HG02642 (cell line): ENCODE results near the gene ADO.

Source experiments
- ATAC-seq: cut with Tn5 transposase; IDR thresholded peaks from one replicate; pipeline ENCODE4 v1.9.1; 2021; ENCODE audit warnings: mild to moderate bottlenecking; ENCODE audit not compliant: unreplicated experiment, poor library complexity

ADO gene

GRCh38 chr10:62816331-62817120 lies 12.0 kb downstream of the ADO start, which contains the start of gene EGR2:
Gene EGR2, minus strand, starts transcription at chr10:62816366. Its CDS starts 337 bp downstream, at chr10:62816029.
- peak; percentile 79 for ATAC-seq

- peak; percentile 26 for ATAC-seq
Observed at GRCh38 chr10:62817121-62817765, 12.7 kb downstream of the ADO start.

DNA sequence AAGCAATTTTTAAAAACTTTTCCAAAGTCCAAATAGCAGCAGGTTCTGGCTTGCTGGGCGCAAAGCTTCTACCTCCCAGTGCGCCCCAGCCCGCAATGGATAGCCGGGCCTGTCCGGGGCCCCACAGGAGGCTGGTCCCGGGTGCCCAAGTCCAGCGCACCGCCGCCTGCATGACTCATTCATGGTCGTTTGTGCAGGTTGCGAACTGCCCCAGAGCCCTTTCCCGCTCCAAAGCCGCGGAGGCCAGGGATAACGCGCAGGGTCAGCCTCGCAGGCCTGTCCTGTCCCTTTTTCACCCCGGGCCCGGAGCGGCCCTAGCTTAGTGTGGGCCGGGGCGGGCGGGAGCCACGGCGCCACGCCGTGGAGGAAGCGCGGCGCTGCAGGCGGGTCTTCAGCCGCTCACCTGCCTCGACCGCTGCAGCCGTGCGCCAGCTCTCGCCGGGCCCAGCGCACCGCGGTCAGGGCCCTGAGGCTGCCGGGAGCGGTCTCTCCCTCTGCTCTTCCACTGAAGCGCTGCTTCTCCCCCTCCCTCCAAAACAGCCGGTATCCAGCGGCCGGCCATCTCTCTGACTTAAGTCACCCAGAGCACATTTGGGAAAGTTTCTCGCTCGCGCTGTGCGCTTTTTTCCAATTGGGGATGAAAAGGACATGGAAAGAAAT lies 13.4 kb downstream of the ADO start:
- ATAC-seq, result peak; percentile 39

DNA sequence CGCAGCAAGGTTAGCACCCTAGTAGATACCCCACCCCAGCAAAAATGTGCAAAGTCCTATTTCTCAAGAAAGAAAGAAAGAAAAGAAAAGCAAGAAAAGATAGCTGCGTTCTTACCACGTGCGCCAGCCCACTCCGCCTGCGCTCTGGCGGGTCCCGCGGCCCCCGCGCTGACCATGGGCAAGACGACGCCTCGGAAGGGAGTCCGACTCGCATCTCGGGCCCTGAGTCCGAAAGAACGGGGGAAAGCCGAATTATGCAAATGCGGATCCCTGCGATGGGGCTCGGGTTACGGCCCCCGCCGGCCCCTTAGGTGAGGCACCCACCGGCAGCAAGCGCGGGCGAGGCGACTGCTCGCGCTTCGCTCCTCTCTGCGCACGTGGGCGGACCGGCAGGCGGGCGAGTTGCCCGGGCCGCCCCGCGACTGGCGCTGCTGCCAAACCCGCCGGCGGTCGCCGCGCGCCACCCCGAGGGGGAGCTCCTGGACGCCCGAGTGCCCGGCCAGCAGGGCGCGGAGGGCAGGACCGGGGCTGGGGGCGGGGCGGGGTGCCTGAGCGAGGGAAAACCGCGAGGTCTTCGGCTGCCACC lies 14.0 kb downstream of the ADO start:
- no peak for ATAC-seq

GRCh38 chr10:62819141-62819920 lies 14.8 kb downstream of the ADO start:
- no peak for ATAC-seq

- no peak for ATAC-seq
Observed at GRCh38 chr10:62820586-62820985, 16.1 kb downstream of the ADO start.

GRCh38 chr10:62826273-62826672 lies 21.8 kb downstream of the ADO start:
- ATAC-seq, result no peak

GRCh38 chr10:62829622-62830021 lies 25.1 kb downstream of the ADO start:
- no peak for ATAC-seq

DNA sequence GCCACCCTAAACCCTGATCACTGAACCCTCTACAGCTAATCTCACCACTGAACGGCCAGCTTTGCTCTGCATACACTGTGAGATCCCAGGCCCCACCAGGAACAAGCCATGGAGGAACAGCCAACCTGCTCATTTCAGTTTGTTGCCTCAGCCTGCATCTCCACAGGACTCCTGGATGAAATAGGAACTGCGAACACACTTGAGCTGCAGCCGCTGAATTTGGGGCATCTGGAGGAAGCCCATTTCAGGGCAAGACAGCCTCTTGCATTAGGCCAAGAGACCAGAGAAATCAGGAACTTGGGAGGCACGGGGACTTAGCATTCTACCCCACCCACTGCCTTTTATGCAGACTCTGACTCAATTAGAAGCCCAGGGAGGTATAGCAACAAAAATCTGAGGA lies 26.2 kb downstream of the ADO start:
- ATAC-seq, result no peak

- no peak for ATAC-seq
Observed at GRCh38 chr10:62831346-62831745, 26.8 kb downstream of the ADO start.

- no peak for ATAC-seq
Observed at GRCh38 chr10:62839590-62839989, 35.1 kb downstream of the ADO start.

DNA sequence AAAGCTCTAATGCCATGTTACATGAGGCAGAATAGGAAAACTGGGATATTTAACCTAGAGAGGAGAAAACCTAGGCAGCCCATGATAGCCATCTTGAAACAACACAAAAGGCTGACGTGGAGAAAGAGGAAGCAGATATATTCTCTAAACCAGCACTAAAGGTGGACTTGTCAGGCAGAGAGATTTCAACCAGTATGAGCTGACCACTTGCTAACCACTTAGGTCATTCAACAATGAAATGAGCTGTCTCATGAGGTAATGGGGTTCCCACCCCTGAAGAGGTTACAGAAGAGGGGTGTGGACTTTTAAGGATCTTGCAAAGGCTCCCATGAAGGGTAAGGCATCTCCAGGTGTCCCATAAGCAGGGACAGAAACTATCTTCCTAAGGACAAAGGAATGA lies 38.5 kb downstream of the ADO start:
- no peak for ATAC-seq

DNA sequence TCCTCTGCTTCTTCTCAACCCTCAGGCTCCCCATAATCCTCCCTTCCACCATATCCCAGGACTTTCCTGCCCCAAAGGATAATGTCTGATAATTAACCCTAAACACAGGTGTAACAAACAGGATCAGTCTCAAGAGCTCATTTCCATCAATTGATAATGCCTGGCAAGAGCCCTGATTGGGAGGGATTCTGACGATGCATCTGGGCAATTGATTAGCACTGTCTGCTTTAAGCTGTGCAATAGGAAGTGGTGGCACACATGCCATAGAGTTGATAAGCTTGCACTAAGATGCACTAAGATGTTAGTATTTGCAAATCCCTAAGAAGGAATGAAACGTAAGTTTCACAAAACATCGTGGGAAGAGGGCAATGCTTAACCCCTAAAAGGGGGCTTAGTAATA lies 39.1 kb downstream of the ADO start:
- no peak for ATAC-seq

DNA sequence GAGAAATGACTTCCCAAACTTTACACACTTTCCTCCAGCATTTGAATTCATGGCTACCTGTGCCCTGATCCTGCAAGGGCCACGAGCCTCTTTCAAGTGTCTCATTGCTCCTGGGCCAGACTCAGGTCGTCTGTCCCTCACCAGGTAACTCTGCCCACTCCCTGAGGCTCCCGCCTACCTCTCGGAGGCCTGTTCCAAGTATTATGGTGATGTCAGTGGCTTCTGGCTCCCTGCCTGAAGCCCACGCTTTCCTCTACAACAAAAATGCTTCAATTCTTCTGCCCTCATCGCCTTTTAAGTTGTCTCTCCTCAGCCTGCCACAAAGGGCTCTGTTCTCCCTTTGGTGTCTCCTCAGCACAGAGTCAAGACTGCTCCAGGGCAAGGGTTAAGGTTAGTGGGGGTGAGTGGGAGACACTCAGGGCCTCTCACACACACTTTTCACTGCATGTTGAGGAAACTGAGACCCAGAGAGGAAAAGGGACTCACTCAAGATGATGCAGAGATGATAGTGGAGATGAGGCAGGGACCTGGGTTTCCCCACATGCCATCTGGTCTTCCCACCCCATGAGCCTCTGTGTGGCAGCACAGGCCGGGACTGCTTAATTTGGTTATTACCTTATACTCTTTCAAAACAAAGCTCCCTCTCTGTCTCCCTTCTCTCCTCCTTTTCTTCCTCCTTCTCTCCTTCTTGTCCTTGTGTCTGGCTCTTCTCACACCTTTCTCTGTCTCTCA lies 39.9 kb downstream of the ADO start:
- ATAC-seq, result no peak

DNA sequence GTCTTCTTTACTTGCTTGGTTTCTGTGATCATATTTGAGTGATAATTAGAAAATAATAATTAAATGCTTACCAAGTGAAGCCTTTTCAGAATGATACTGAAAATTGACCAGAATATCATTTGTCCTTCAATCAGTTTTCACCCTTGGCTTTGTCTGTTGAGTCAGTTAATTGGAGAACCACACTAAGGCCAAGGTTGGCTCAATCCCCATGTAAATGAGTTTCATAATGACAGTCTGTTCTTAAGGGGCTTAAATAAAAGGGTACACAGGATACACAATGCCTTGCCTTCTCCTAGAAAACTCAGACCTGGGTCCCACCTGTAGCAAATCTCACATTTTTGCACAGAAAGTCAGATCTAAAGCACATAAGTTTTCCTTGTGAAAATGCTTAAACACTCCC lies 42.9 kb downstream of the ADO start:
- ATAC-seq, result no peak

GRCh38 chr10:62850646-62851045 lies 46.1 kb downstream of the ADO start:
- ATAC-seq, result no peak

DNA sequence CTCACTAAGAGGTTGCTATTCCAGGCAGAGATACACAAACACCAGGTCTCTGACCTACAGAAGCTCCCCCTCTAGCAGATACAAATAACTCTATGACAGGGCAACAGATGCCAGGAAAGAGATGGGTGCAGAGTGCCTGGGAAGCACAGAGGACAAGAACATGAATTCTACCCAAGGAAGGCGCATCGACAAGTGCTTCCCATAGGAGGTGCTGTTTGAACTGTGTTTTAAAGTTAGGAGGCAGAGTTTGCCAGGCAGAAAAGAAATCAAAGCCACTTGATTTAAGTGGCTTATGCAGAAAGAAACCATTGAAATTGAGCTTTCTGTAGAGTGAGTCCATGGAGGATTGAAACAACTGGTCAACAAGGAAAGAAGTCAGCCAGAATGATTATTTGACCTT lies 46.9 kb downstream of the ADO start:
- ATAC-seq, result no peak

DNA sequence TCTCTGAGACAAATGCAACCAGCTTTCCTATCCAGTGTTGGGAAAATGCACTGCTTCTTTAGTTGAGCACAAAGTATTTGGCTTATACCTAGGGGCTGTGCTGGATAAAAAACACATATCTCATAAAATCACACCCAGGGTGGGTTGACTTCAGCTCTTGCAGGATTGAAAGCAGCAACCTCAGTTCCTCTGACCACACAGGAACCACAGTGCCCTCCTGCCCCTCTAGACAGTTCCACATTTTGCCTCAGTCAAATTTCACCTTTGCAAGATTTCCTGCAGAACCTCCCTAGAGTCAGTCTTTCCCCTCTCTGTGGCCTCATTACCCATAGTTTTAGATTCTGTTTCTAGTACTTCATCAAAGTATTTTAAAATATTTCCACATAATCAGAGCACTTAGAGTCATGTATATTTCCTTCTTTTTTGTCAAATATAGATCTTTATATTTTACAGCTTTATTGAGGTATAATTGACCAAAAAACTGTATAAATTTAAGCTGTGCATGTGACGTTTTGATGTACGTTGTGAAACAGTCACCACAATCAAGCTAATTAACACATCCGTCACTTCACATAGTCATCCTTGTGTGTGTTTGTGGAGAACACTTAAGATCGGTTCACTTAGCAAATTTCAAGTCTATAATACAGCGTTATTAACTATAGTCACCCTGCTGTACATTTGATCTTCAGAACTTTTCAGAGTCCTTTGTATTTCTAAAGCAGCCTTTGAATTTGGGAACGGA lies 48.6 kb downstream of the ADO start:
- peak; percentile 70 for ATAC-seq

DNA sequence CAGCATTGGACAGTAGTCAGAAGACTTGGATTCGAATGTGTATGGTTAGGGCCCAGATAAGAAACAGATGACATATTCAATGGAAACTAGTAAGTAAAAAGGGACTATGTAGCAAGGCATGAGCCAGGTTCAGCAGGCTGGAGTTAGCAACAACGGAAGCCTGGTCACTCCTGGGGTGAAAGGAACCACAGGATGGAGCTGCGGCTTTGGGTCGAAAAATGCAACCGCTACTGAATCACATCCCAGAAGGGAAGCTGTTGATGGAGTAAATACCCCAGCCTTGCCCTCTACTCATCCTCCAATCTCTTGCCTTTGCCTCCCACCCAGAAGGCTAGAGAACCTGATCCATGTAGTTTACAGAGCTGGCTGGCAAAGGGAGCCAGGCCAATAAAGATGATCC lies 49.2 kb downstream of the ADO start:
- ATAC-seq, result no peak
